ENCODE measurements around the gene ANKRD33B.
"Not testable (repeated sequence)": the region's sequence is repeated elsewhere in the genome, so short reads cannot be mapped to it uniquely, and the experiment has no call there.

The ANKRD33B gene

GRCh38 chr5:10537624-10538023 lies 26.2 kb upstream of the ANKRD33B start:
- DNase-seq = no peak

DNA sequence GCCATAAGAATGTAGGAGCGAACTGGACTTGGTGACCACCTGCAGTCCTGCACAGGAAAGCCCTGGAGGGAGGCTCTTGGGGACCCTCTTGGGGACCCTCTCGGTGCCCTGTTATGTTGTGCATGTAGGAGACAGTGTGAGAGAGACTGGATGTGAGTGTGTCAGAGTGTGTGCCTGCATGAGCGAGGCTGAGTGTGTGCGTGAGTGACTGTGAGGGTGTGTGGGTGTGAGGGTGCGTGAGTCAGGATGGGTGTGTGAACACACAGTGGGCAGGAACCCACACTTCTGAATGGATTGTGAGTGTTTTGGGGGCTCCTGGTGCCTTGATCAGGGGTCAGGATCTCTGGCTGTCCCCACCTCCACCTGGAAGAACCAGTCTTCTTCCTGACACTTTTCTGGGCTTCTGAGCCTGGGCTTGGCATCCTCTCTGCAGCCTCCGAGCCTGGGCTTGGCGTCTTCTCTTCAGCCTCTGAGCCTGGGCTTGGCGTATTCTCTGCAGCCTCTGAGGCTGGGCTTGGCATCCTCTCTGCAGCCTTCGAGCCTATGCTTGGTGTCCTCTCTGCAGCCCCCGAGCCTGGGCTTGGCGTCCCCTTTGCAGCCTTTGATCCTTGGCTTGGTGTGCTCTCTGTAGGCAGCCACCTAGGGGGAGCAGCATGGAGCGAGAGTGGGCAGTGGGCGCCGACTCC lies 25.6 kb upstream of the ANKRD33B start:
- no peak for DNase-seq

GRCh38 chr5:10538789-10539686 lies 24.8 kb upstream of the ANKRD33B start:
- no peak for DNase-seq

DNA sequence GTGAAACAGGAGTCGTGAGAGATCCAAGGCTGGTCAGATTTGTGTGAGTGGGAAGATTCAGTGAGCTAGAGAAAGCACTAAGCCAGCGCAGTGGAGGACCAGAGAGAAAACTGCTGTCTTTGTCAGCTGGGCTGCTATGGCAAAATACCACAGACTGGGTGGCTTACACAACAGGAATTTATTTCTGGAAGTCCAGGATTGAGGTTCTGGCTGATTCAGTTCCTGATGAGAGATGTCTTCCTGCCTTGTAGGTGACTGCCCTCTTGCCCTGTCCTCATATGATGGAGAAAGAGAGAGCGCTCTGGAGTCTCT lies 24.2 kb upstream of the ANKRD33B start:
- no peak for DNase-seq

DNA sequence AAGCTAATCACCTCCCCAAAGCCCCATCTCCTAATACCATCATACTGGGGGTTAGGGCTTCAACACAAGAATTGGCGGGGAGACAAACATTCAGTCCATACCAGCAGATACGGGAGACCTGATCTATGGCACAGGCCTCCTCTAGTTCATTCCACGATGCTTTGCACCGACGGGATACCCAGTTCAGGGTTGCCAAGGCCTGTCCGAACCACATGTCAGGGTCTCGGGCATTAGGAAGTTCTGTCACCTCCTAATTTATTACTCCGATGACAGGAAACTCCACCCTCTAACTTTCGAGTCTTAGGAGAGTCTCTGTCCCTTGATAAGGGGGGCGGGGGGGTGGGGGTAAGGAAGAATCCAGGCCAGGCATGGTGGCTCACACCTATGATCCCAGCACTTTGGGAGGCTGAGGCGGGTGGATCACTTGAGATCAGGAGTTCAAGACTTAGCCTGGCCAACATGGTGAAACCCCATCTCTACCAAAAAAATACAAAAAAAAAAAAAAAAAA lies 23.8 kb upstream of the ANKRD33B start:
- DNase-seq = no peak

DNA sequence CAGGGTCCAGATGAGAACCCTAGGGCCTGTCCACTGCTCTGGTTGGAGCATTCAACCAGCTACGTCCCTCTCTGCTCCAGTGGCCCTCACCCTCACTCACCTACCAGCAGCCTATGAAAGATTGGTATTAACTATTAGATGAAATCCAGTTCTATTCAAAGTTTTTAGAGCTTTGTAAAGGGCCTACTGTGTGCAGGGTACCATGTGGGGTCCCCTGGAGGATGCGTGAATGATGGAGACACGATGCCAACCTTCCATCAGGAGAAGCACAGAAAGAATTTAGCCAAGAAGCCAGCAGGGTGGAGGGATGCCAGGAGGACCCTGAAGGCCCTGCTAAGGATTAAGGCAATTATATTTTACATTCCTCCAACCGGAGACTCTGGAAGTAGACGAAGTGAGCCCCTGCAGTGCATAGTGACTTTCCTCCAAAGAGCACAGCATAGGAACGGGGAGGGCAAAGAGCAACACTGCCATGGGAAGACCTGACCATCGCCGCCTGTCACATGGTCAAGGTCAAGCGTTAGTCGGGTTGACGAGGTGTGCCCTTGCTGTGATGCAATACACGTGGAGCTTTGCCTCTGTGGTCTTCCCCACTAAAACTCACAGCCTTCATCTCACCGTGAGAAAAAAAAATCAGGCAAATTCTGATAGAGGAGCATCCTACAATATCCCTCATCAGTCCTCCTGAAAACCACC lies 22.8 kb upstream of the ANKRD33B start:
- DNase-seq = no peak

- no peak for DNase-seq
These were observed 21.8 kb upstream of the ANKRD33B start for GRCh38 chr5:10542055-10542550.

GRCh38 chr5:10543585-10544040 lies 20.3 kb upstream of the ANKRD33B start:
- DNase-seq = no peak

DNA sequence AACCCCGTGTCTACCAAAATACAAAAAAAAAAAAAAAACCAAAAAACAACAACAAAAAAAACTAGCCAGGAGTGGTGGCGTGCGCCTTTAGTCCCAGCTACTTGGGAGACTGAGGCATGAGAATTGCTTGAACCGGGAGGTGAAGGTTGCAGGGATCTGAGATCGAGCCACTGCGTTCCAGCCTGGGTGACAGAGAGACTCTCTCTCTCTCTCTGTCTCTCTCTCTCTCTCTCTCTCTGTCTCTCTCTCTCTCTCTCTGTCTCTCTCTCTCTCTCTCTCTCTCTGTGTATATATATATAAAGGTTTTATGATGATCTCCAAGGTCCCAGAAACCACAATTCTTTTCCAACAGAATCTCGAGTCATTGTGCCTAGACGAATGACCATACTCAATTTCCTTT lies 18.8 kb upstream of the ANKRD33B start:
- no peak for DNase-seq

- no peak for DNase-seq
These were observed 17.7 kb upstream of the ANKRD33B start for GRCh38 chr5:10546186-10546585.

DNA sequence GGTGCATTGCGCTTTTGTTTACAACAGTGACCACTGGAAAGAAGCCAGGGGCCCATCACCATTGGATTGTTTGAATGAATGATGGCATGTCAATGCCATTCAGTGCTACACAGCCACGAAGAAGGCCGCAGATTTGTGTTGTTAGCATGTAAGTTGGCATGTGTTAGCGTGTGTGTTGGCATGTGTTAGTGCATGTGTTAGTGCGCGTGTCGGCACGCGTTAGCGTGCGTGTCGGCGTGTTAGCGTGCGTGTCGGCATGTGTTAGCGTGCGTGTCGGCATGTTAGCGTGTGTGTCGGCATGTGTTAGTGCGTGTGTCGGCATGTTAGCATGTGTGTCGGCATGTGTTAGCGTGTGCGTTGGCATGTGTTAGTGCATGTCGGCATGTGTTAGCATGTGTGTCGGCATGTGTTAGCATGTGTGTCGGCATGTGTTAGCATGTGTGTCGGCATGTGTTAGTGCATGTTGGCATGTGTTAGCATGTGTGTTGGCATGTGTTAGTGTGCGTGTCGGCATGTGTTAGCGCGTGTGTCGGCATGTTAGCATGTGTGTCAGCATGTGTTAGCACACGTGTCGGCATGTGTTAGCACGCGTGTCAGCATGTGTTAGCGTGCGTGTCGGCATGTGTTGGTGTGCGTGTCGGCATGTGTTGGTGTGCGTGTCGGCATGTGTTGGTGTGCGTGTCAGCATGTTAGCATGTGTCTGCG lies 15.3 kb upstream of the ANKRD33B start:
- DNase-seq = no peak

DNA sequence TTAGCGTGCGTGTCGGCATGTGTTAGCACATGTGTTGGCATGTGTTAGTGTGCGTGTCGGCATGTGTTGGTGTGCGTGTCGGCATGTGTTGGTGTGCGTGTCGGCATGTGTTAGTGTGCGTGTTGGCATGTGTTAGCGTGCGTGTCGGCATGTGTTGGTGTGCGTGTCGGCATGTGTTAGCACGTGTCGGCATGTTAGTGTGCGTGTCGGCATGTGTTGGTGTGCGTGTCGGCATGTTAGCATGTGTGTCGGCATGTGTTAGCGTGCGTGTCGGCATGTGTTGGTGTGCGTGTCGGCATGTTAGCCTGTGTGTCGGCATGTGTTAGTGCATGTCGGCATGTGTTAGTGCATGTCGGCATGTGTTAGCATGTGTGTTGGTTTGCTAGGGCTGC lies 14.8 kb upstream of the ANKRD33B start:
- not testable (repeated sequence) for DNase-seq

- no peak for DNase-seq
These were observed 13.5 kb upstream of the ANKRD33B start for GRCh38 chr5:10550222-10550995.

- DNase-seq = no peak
These were observed 12.1 kb upstream of the ANKRD33B start for GRCh38 chr5:10551782-10552138.

GRCh38 chr5:10552183-10553143 lies 11.4 kb upstream of the ANKRD33B start:
- DNase-seq = no peak

DNA sequence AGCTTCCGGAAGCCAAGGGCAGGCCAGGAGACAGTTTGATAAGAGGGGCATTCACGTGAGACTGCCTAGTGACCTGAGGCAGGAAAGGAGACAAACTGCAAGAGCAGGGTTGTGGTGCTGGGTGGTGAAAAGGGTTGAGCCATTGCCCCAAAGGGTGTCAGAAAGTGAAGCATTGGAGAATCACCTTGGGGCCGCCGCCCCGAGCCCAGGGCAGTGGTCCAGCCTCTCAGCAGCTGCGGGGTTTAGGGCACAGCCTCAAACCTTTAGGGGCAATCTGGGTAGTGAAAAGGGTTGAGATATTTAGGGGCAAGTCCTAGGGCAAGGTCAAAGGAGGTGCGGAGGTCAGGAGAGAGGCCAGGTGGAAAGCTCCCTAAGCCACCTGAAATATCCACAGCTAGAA lies 10.4 kb upstream of the ANKRD33B start:
- no peak for DNase-seq

GRCh38 chr5:10555277-10555684 lies 8.6 kb upstream of the ANKRD33B start:
- no peak for DNase-seq

DNA sequence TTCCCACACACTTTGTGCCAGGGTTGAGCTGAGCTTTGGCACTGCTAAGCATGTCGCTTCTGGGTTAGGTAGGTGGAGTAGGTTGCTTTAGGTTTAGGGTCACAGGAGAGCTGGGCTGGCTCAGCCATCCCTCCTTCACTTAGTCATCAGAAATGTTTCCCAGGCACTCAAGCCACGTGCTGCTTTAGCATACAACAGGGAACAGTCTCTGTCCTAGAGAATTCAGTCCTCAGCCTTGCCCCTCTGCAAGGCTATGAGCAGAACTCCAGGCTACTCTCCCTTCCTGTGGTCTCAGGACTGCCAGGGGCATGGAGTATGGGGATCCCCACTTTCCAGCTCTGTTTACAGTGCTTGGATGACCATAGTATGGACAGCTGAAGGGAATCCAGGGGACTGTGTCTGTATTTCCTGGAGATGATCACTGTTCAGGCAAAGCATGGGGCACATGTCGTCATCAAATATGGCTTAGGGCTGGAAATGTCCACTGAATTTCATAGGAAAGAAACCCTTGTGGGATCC lies 7.5 kb upstream of the ANKRD33B start:
- DNase-seq = no peak

DNA sequence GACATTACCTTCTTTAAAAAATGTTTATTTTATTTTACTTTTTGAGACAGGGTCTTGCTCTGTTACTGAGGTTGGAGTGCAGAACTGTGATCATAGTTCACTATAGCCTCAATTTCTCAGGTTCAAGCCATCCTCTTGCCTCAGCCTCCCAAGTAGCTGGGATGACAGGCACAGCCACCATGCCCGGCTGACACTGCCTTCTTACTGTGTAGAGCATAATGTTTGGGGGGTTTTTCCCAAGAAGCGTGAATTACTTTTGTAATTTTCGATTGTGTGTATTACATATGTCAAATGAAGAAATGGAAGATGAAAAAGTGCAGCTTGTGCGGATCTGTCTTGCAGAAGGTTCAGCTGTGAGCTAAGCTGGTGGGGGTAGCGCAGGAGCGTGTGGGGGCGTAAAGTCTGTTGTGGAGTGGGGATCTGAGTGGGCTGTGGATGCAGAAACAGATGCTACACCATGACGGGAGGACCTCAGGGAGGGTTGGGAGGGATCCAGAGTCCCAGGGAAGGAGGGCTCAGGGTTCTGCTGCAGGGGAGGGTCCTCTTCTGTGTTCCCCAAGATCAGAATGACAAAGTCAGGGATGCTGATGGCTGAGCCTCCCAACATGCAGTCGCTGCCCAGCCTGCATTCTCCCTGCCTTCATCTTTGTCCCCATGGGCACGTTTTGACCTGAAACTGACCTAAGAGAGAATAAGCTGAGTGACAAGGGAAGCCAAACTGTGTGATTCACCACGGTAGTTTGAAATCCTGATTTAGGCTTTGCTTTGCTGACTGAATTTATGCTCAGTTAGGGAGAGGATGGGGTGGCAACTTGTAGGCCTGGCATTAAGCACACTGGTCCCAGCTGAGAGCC lies 6.8 kb upstream of the ANKRD33B start:
- DNase-seq = no peak

- DNase-seq = no peak
These were observed 4.7 kb upstream of the ANKRD33B start for GRCh38 chr5:10559151-10559550.

Measured in stimulated activated CD4-positive, alpha-beta T cell treated with anti-CD3 and anti-CD28 coated beads, Interleukin-4, amount 100 ng/mL, for 24 hours (primary cell).